NB4 (cell line): ENCODE measurements around the gene NPEPL1.

Experiments
- CTCF ChIP-seq: IDR thresholded peaks from one replicate; pipeline ENCODE4 v1.5.1; 2012; ENCODE audit warnings: low read depth, low read length
- MAX ChIP-seq: IDR thresholded peaks from 2 replicates; pipeline ENCODE4 v1.6.1; 2011; ENCODE audit warnings: low read depth, low read length
- MYC ChIP-seq: IDR thresholded peaks from 2 replicates; pipeline ENCODE4 v1.6.1; 2011; ENCODE audit warnings: low read depth, low read length
- POLR2A ChIP-seq: IDR thresholded peaks from 2 replicates; pipeline ENCODE4 v1.6.1; 2011; ENCODE audit warnings: mild to moderate bottlenecking; ENCODE audit not compliant: insufficient read length; ENCODE audit errors: extremely low read depth

GRCh38 chr20:58712151-58712791 lies 19.7 kb downstream of the NPEPL1 start:
- no peak for TF ChIP-seq CTCF
- TF ChIP-seq MYC: no peak
- no peak for TF ChIP-seq POLR2A
- no peak for TF ChIP-seq MAX
